GM13976 (cell line): ENCODE data around the gene DCAF4.

Experiments
- DNase-seq: peaks from one replicate; pipeline ENCODE4 v3.0.0; 2012; ENCODE audit warnings: low spot score
- in situ Hi-C: fragments of 300-500 bp; cut with MboI; formaldehyde crosslinking; loops from one replicate; pipeline ENCODE4 v1.12.0; 2022; ENCODE audit warnings: low sequenced_read_pairs, mixed read lengths, inconsistent platforms; ENCODE audit not compliant: unreplicated experiment
- TF ChIP-seq, protein P1 (sequence below): IDR thresholded peaks from 2 replicates; pipeline ENCODE4 v1.5.1; 2012; ENCODE audit warnings: borderline replicate concordance, mild to moderate bottlenecking; ENCODE audit not compliant: insufficient read depth; ENCODE audit errors: extremely low read depth, missing control alignments, control extremely low read depth

Gene DCAF4

DNA sequence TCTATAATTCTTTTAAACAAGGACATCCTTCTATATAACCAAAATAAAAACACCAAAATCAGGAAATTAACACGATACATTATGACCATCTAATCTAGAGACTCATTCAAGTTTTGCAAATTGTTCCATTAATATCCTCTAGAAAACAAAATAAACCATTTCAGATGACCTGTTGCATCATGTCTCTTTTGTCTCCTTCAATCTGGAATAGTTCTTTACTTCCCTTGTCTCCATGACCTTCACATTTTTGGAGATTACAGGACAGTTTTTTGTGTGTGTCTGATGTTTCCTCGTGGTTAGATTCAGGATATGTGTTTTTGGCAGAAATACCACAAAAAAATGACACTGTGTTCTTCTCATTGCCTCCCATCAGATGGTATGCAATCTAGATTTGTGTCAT, 12.5 kb upstream of the DCAF4 start:
- TF ChIP-seq, protein P1, sequence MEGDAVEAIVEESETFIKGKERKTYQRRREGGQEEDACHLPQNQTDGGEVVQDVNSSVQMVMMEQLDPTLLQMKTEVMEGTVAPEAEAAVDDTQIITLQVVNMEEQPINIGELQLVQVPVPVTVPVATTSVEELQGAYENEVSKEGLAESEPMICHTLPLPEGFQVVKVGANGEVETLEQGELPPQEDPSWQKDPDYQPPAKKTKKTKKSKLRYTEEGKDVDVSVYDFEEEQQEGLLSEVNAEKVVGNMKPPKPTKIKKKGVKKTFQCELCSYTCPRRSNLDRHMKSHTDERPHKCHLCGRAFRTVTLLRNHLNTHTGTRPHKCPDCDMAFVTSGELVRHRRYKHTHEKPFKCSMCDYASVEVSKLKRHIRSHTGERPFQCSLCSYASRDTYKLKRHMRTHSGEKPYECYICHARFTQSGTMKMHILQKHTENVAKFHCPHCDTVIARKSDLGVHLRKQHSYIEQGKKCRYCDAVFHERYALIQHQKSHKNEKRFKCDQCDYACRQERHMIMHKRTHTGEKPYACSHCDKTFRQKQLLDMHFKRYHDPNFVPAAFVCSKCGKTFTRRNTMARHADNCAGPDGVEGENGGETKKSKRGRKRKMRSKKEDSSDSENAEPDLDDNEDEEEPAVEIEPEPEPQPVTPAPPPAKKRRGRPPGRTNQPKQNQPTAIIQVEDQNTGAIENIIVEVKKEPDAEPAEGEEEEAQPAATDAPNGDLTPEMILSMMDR = no peak
- in situ Hi-C loops = no loop called here

GRCh38 chr14:72916174-72916573, 10.1 kb upstream of the DCAF4 start:
- TF ChIP-seq, protein P1 = no peak
- no peak for DNase-seq
- in situ Hi-C loops = no loop called here

More for the DNA sequence above, 12.5 kb upstream of the DCAF4 start:
- no peak for DNase-seq

GRCh38 chr14:72917094-72917802, 9.0 kb upstream of the DCAF4 start:
- TF ChIP-seq, protein P1 = no peak
- in situ Hi-C loops = no loop called here
- no peak for DNase-seq

DNA sequence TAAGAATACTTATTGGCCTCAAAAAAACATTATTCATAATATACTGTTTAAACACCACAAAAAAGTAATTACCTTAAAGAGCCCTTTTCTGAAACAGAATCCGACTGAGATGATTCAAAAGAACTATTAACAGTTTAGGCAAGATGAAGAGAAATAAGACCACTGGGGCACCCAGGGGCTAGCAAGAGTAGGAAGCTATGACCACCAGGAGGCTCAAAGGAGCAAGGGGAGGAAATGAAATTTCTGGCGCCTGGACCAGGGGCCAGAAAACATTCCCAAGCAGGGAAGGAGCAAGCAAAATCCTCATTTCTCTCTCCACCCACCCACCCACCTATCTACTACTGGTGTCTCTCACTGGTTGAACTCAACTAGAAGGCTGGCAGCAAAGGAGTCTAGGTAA, 6.3 kb upstream of the DCAF4 start:
- TF ChIP-seq, protein P1 = no peak
- no peak for DNase-seq
- in situ Hi-C loops = no loop called here

DNA sequence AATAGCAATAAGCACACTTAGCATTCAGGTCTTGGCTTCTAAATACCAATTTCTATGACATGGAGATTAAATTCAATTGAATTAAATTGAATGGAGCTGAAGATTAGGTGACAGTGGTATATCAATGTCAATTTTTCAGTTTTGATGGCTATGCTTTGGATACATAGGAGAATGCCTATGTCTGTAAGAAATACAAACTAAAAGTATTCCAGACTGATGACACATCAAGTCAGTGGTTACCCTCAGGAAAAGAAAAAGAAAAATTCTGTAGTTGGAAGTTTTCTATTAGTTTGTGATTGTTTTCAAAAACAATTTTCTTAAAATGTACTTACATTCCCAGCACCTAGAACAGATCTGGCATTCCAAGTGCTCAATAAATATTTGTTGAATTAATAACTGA, 4.9 kb upstream of the DCAF4 start:
- TF ChIP-seq, protein P1 = no peak
- in situ Hi-C loops = no loop called here
- no peak for DNase-seq

GRCh38 chr14:72924337-72924736, 1.9 kb upstream of the DCAF4 start:
- TF ChIP-seq, protein P1 = no peak
- in situ Hi-C loops = no loop called here
- no peak for DNase-seq

GRCh38 chr14:72925171-72925759, 999 bp upstream of the DCAF4 start:
- no peak for DNase-seq
- TF ChIP-seq, protein P1 = no peak
- in situ Hi-C loops = no loop called here
